ENCODE data around the gene SIX3. TPM values are rescaled to one million over a fixed set of nuclear protein-coding genes. Genes with fewer than 3 reads are reported as not detected.

Gene SIX3
- total RNA-seq, 1 experiment from 2014 or later, result not detected

GRCh38 chr2:44972771-44973535 lies 31.5 kb downstream of the SIX3 start:
- no peak for TF ChIP-seq CTCF (IDR thresholded peaks at IDR 0.05; ENCODE audit: unreplicated experiment)
- H3K4me1 Mint-ChIP-seq (ENCODE audit: insufficient read depth, unreplicated experiment), result peaks cover 5% of the 10 kb centered on the region
- ChIA-PET POLR2A (no interaction called here), CTCF (interaction anchor here (0.6 to 4.1 kb wide), 9 partner anchors 8 to 582 kb away, joined by 3 to 23 read pairs (median 4); no protein-coding TSS in a partner anchor)
- H3K27me3 Mint-ChIP-seq (ENCODE audit: insufficient read depth, unreplicated experiment), result no peaks in the 10 kb centered on the region
- H3K4me3 Mint-ChIP-seq (ENCODE audit: unreplicated experiment), result no peak overlapping the region
- H3K9me3 Mint-ChIP-seq (ENCODE audit: unreplicated experiment), result no peaks in the 10 kb centered on the region
- intact Hi-C loops (cut with micrococcal nuclease), result loop anchor here (5.0 kb wide), 1 partner anchor 581 kb away; no protein-coding TSS in a partner anchor
- BruUV-seq (replicated peaks), result no TSS peak
- H3K27ac Mint-ChIP-seq (ENCODE audit: low read depth, unreplicated experiment), result no peak overlapping the region
- no peaks in the 10 kb centered on the region for H3K36me3 Mint-ChIP-seq (ENCODE audit: insufficient read depth, unreplicated experiment)
- DNase-seq (ENCODE audit: unreplicated experiment), result no peak

- Mint-ChIP-seq H3K36me3 (ENCODE audit: insufficient read depth, unreplicated experiment) (no peaks in the 10 kb centered on the region), H3K27me3 (ENCODE audit: insufficient read depth, unreplicated experiment) (no peaks in the 10 kb centered on the region), H3K4me3 (ENCODE audit: unreplicated experiment) (no peak overlapping the region), H3K9me3 (ENCODE audit: unreplicated experiment) (no peaks in the 10 kb centered on the region), H3K27ac (ENCODE audit: low read depth, unreplicated experiment) (no peak overlapping the region), H3K4me1 (ENCODE audit: insufficient read depth, unreplicated experiment) (peaks cover 5% of the 10 kb centered on the region)
- POLR2A ChIA-PET, result interaction anchor here (0.7 kb wide), 1 partner anchor 9 kb away, joined by 3 read pairs; no protein-coding TSS in a partner anchor
- intact Hi-C loops (cut with micrococcal nuclease), result loop anchor here (1.0 to 5.0 kb wide), 3 partner anchors 495 to 930 kb away; no protein-coding TSS in a partner anchor
- BruUV-seq (replicated peaks), result no TSS peak
- CTCF ChIA-PET, result interaction anchor here (0.6 to 1.5 kb wide), 6 partner anchors 12 to 584 kb away, joined by 3 to 4 read pairs (median 3); no protein-coding TSS in a partner anchor
- peak; percentile 63 for TF ChIP-seq CTCF (IDR thresholded peaks at IDR 0.05; ENCODE audit: unreplicated experiment)
- DNase-seq (ENCODE audit: unreplicated experiment), result peak; percentile 77
Observed at GRCh38 chr2:44974064-44974715, 32.7 kb downstream of the SIX3 start.

GRCh38 chr2:44975571-44976450 lies 34.3 kb downstream of the SIX3 start:
- ChIA-PET POLR2A (no interaction called here), CTCF (interaction anchor here (0.6 to 2.4 kb wide), 6 partner anchors 9 to 912 kb away, joined by 3 to 11 read pairs (median 4); no protein-coding TSS in a partner anchor)
- Mint-ChIP-seq H3K27me3 (ENCODE audit: insufficient read depth, unreplicated experiment) (no peaks in the 10 kb centered on the region), H3K36me3 (ENCODE audit: insufficient read depth, unreplicated experiment) (no peaks in the 10 kb centered on the region), H3K27ac (ENCODE audit: low read depth, unreplicated experiment) (no peak overlapping the region), H3K9me3 (ENCODE audit: unreplicated experiment) (no peaks in the 10 kb centered on the region), H3K4me3 (ENCODE audit: unreplicated experiment) (no peak overlapping the region), H3K4me1 (ENCODE audit: insufficient read depth, unreplicated experiment) (peaks cover 5% of the 10 kb centered on the region)
- intact Hi-C loops (cut with micrococcal nuclease), result no loop called here
- DNase-seq (ENCODE audit: unreplicated experiment), result no peak
- TF ChIP-seq CTCF (IDR thresholded peaks at IDR 0.05; ENCODE audit: unreplicated experiment), result no peak
- BruUV-seq (replicated peaks), result no TSS peak
